ENCODE results near the gene CDH4. TPM values are rescaled to one million over a fixed set of nuclear protein-coding genes. Genes with fewer than 3 reads are reported as not detected.

CDH4 gene
- total and polyA plus RNA-seq, 2 of the 4 experiments (the other 2 are of a cell fraction): 1.6 to 3.5 TPM

- Histone ChIP-seq H2BK120ac (ENCODE audit: low read depth, low read length) (no peak overlapping the region), H3K9me1 (ENCODE audit: insufficient read depth, low read length) (no peaks in the 10 kb centered on the region), H2AK9ac (replicated peaks; ENCODE audit: low read depth, low read length, poor library complexity) (no peak overlapping the region), H3K36me3 (ENCODE audit: control insufficient read depth, insufficient read depth, low read length) (no peaks in the 10 kb centered on the region), H2BK20ac (ENCODE audit: low read depth, low read length) (no peak overlapping the region), H4K8ac (ENCODE audit: low read depth in 2 of 2, low read length in 2 of 2) (no peak overlapping the region), H2AFZ (replicated peaks; ENCODE audit: low read length, poor library complexity) (no peak overlapping the region), H4K91ac (ENCODE audit: insufficient read depth, low read depth, low read length) (no peak overlapping the region), H2BK15ac (ENCODE audit: low read depth, low read length) (no peak overlapping the region), H4K5ac (ENCODE audit: low read depth, low read length) (no peak overlapping the region), H4K20me1 (ENCODE audit: insufficient read depth, low read length) (no peaks in the 10 kb centered on the region), H3K27me3 (ENCODE audit: control insufficient read depth, insufficient read depth, low read length) (no peaks in the 10 kb centered on the region), H3K4me1 (ENCODE audit: control insufficient read depth, insufficient read depth, low read length) (no peaks in the 10 kb centered on the region), H3K79me1 (ENCODE audit: low read depth in 1 of 2, low read length in 2 of 2) (no peaks in the 10 kb centered on the region), H3K27ac (ENCODE audit: insufficient read depth, low read length) (no peak overlapping the region), H3K4me2 (ENCODE audit: low read depth, low read length) (no peak overlapping the region), H3K4me3 (ENCODE audit: insufficient read depth, low read depth, low read length) (no peak overlapping the region), H3K23ac (ENCODE audit: low read depth, low read length) (no peak overlapping the region), H3K4ac (ENCODE audit: low read depth, low read length) (no peak overlapping the region), H2BK5ac (ENCODE audit: low read depth, low read length, poor library complexity, severe bottlenecking) (no peak overlapping the region), H3K18ac (ENCODE audit: low read depth, low read length) (no peak overlapping the region), H3K9ac (ENCODE audit: low read depth, low read length) (no peak overlapping the region), H3K9me3 (ENCODE audit: control insufficient read depth, insufficient read depth, low read length) (no peaks in the 10 kb centered on the region; the same call in 1 of the 2 replicates), H2AK5ac (ENCODE audit: low read depth, low read length) (no peak overlapping the region), H3K56ac (ENCODE audit: extremely low read depth, insufficient read depth, low read length) (no peak overlapping the region), H3K14ac (replicated peaks; ENCODE audit: low read depth, low read length) (no peak overlapping the region)
- ChIA-PET CTCF (no interaction called here), POLR2A (ENCODE audit: unreplicated experiment) (no interaction called here)
- in situ Hi-C loops (cut with MboI; ENCODE audit: low sequenced_read_pairs) (no loop called here), intact Hi-C loops (cut with micrococcal nuclease) (no loop called here), dilution Hi-C loops (cut with HindIII; ENCODE audit: low sequenced_read_pairs, unreplicated experiment) (no loop called here)
- TF ChIP-seq RAD21 (IDR thresholded peaks at IDR 0.05; ENCODE audit: low read length): no peak
- TF ChIP-seq RCOR1 (IDR thresholded peaks at IDR 0.05; ENCODE audit: insufficient replicate concordance, low read length): no peak
- TF ChIP-seq CHD1 (IDR thresholded peaks at IDR 0.05; ENCODE audit: low read depth, low read length): no peak
- no peak for TF ChIP-seq FOS (IDR thresholded peaks at IDR 0.05; ENCODE audit: low read depth, low read length)
- no peak for TF ChIP-seq MXI1 (IDR thresholded peaks at IDR 0.05; ENCODE audit: borderline replicate concordance, low read depth, low read length)
- TF ChIP-seq ELK1 (IDR thresholded peaks at IDR 0.05; ENCODE audit: borderline replicate concordance, low read depth, low read length): no peak
- TF ChIP-seq RFX5 (IDR thresholded peaks at IDR 0.05; ENCODE audit: low read depth, low read length): no peak
- no peak for TF ChIP-seq NFE2L2 (IDR thresholded peaks at IDR 0.05; ENCODE audit: low read depth, low read length)
- no peak for TF ChIP-seq USF2 (IDR thresholded peaks at IDR 0.05; ENCODE audit: low read depth, low read length)
- TF ChIP-seq CEBPB (IDR thresholded peaks at IDR 0.05; ENCODE audit: low read depth, low read length): no peak
- no peak for TF ChIP-seq MAFK (IDR thresholded peaks at IDR 0.05; ENCODE audit: low read depth, low read length)
- no peak for TF ChIP-seq CTCF (conservative IDR thresholded peaks at IDR 0.05; ENCODE audit: low read depth, low read length)
- TF ChIP-seq BHLHE40 (IDR thresholded peaks at IDR 0.05; ENCODE audit: low read depth, low read length): no peak
- TF ChIP-seq POLR2A (IDR thresholded peaks at IDR 0.05; ENCODE audit: low read depth, low read length): no peak
- TF ChIP-seq SMC3 (IDR thresholded peaks at IDR 0.05; ENCODE audit: low read depth, low read length): no peak
- TF ChIP-seq MAZ (IDR thresholded peaks at IDR 0.05; ENCODE audit: borderline replicate concordance, low read depth, low read length): no peak
- DNase-seq (no peak), ATAC-seq (ENCODE audit: low read depth) (no peak)
- BruUV-seq (replicated peaks): no TSS peak
- no CpG with 5 or more reads among the region's 2 CpGs for WGBS, 2 experiments (ENCODE audit: extremely low coverage in 2 of 2, insufficient read length in 1 of 2)
Measured at GRCh38 chr20:61832181-61832580, 580.1 kb downstream of the CDH4 start.

Data from IMR-90 (cell line).